WI38 (cell line): ENCODE data around the gene CREB5.

ENCODE experiments used
- H3K4me3 ChIP-seq: 2 replicates; pipeline ENCODE4 v1.5.1; 2011; ENCODE audit warnings: low read depth, mild to moderate bottlenecking, control low read depth, low read length
- TF ChIP-seq, protein P1 (sequence below): IDR thresholded peaks from 2 replicates; pipeline ENCODE4 v1.5.1; 2012; ENCODE audit warnings: low read depth, mild to moderate bottlenecking, control low read depth, low read length

Gene CREB5

DNA sequence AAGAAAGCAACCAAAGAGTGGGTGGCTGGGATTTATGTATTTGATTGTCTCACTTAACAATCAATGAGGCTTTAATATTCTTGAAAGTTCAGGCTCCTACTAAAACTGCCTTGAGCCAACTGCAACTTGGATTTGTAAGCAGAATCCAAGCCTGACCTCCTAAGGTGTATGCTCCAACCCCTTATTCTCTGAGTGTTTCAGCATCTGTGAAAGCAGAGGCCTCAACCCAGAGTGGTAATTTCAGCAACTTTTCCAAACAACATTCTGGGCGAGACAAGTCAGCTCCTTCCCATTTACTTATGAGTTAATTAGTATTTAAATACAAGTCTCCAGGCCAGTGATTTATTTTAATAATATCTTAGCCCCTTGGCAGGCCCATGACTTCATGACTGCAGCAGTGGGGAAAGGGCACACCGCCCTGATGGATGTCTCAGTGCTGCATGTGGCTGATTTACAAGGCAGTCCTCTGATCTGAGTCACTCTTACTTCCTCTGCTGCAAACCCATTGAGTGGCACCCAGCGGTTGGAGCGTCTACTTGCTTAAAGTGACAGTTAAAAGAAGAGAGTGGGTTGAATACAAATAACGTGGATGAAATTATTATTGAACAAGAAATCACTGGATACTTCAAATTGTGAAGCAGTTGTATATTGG lies 336.7 kb downstream of the CREB5 start:
- TF ChIP-seq, protein P1, sequence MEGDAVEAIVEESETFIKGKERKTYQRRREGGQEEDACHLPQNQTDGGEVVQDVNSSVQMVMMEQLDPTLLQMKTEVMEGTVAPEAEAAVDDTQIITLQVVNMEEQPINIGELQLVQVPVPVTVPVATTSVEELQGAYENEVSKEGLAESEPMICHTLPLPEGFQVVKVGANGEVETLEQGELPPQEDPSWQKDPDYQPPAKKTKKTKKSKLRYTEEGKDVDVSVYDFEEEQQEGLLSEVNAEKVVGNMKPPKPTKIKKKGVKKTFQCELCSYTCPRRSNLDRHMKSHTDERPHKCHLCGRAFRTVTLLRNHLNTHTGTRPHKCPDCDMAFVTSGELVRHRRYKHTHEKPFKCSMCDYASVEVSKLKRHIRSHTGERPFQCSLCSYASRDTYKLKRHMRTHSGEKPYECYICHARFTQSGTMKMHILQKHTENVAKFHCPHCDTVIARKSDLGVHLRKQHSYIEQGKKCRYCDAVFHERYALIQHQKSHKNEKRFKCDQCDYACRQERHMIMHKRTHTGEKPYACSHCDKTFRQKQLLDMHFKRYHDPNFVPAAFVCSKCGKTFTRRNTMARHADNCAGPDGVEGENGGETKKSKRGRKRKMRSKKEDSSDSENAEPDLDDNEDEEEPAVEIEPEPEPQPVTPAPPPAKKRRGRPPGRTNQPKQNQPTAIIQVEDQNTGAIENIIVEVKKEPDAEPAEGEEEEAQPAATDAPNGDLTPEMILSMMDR = no peak
- H3K4me3 ChIP-seq = no peak overlapping the region

GRCh38 chr7:28749638-28750037 lies 337.3 kb downstream of the CREB5 start:
- no peak overlapping the region for H3K4me3 ChIP-seq
- TF ChIP-seq, protein P1 = no peak

DNA sequence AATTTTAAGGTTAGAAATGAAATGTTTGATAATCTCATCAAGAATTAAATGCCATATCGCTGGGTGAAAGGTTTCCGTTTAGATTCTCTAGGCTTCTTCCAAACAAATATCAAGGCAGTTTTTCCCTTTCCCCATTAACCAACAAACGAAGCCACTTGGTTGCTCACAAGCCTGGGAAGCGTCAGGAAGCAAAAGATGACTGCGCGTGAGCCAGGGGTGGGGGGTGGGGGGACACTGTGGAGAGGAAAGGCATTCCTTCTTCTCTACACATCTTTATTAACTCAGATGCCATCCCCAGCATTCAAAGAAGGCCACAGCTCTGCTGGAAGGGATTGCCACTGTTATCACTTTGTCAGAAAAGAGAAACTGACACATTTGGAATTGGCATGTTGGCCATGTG lies 338.7 kb downstream of the CREB5 start:
- H3K4me3 ChIP-seq = no peak overlapping the region
- TF ChIP-seq, protein P1 = no peak

GRCh38 chr7:28753613-28754012 lies 341.3 kb downstream of the CREB5 start:
- H3K4me3 ChIP-seq = no peak overlapping the region
- TF ChIP-seq, protein P1 = no peak

GRCh38 chr7:28754027-28754426 lies 341.7 kb downstream of the CREB5 start:
- H3K4me3 ChIP-seq = no peak overlapping the region
- TF ChIP-seq, protein P1 = no peak

DNA sequence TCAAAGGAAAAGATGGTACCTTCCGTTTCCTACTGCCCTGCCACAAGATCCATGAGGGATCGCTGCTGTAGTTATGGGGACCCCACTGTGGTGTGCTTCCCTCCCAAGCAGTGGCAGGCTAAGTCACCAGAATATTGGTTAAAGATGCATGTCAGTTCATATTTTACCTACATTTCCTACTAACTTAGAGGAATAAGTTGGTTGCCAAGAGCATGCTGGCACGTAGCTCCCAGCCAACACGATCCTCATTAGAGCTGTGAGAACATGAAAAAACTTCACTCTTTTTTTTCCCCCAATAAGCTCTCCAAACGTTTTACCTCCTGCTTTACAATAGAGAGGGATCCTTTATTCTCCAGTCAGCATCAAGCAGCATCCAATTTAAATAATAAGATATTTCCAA lies 342.1 kb downstream of the CREB5 start:
- no peak overlapping the region for H3K4me3 ChIP-seq
- TF ChIP-seq, protein P1 = no peak

GRCh38 chr7:28755255-28755654 lies 342.9 kb downstream of the CREB5 start:
- TF ChIP-seq, protein P1 = no peak

More at GRCh38 chr7:28755255-28755654, 342.9 kb downstream of the CREB5 start:
- H3K4me3 ChIP-seq = no peak overlapping the region
